GM06990 (cell line): ENCODE results near the gene MYL4.
"Not testable (repeated sequence)": the region's sequence is repeated elsewhere in the genome, so short reads cannot be mapped to it uniquely, and the experiment has no call there.

Experiments used
- DNase-seq: peaks from one replicate; pipeline ENCODE4 v3.0.0-alpha.2; 2011; ENCODE audit not compliant: insufficient read length; ENCODE audit errors: extremely low read depth
- H3K27me3 ChIP-seq: replicated peaks from 2 replicates; pipeline ENCODE4 v1.6.0; 2011; ENCODE audit warnings: low read length; ENCODE audit not compliant: control insufficient read depth, insufficient read depth
- H3K36me3 ChIP-seq: 2 replicates; pipeline ENCODE4 v1.5.1; 2011; ENCODE audit warnings: low read length; ENCODE audit not compliant: control insufficient read depth, insufficient read depth
- H3K4me3 ChIP-seq: replicated peaks from 2 replicates; pipeline ENCODE4 v1.5.1; 2011; ENCODE audit warnings: low read depth, mild to moderate bottlenecking, control low read depth, low read length
- TF ChIP-seq, protein P1 (sequence below): IDR thresholded peaks from 2 replicates; pipeline ENCODE4 v1.5.1; 2011; ENCODE audit warnings: low read length, control low read depth, mild to moderate bottlenecking, inconsistent platforms; ENCODE audit not compliant: insufficient read depth, poor library complexity, severe bottlenecking

Gene MYL4

DNA sequence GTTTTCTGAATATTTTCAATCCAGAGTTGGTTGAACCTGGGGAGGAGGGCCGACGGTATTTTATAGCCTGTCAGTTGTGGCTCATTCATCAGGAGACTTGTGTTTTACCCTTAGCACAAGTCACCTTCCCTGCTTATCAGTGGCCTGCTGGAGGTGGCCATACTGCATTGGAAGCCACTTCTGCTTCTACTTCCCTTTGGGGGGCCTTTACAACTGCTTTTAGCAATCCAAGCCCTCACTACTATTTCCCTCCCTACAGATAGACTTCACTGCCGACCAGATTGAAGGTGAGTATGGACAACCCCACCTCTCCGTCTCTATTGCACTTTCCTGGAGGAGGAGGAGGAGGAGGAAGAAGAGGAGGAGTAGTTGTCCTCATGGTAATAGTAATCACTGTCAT, 4.4 kb downstream of the MYL4 start:
- DNase-seq = no peak
- no peaks in the 10 kb centered on the region for H3K36me3 ChIP-seq
- no peaks in the 10 kb centered on the region for H3K27me3 ChIP-seq
- TF ChIP-seq, protein P1, sequence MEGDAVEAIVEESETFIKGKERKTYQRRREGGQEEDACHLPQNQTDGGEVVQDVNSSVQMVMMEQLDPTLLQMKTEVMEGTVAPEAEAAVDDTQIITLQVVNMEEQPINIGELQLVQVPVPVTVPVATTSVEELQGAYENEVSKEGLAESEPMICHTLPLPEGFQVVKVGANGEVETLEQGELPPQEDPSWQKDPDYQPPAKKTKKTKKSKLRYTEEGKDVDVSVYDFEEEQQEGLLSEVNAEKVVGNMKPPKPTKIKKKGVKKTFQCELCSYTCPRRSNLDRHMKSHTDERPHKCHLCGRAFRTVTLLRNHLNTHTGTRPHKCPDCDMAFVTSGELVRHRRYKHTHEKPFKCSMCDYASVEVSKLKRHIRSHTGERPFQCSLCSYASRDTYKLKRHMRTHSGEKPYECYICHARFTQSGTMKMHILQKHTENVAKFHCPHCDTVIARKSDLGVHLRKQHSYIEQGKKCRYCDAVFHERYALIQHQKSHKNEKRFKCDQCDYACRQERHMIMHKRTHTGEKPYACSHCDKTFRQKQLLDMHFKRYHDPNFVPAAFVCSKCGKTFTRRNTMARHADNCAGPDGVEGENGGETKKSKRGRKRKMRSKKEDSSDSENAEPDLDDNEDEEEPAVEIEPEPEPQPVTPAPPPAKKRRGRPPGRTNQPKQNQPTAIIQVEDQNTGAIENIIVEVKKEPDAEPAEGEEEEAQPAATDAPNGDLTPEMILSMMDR = no peak
- H3K4me3 ChIP-seq = no peak overlapping the region

DNA sequence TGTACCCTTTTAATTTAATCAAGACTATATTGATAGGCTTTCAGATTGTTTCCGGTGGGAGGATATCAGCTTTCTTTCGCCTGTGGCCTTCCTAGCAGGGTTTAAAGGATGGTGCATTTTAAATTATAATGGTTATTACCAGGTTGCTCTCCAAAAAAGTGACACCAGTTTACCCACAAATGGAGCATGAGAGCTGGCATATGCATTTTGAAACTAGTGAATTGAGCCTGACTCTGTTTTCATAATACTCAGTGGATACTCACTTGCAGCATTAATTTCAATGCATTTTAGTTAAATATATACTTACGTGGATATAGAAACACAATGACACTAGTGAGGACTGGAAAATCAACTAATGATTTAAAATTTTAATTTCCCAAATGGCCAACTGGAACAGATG, 5.8 kb downstream of the MYL4 start:
- no peak for DNase-seq

DNA sequence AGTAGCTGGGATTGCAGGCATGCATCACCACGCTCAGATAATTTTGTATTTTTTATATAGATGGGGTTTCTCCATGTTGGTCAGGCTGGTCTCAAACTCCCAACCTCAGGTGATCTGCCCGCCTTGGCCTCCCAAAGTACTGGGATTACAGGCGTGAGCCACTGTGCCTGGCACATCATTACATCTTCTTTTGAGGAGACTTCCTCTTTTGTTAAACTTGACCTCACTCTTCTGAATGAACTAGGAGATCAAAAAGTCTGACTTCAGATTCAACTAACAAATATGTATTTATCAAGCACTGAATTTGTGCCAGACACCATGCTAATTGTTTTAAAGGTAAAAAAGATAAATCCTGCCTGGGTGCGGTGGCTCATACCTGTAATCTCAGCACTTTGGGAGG, 7.7 kb downstream of the MYL4 start:
- not testable (repeated sequence) for DNase-seq, H3K27me3 ChIP-seq, H3K4me3 ChIP-seq, H3K36me3 ChIP-seq

More for the DNA sequence above, 5.8 kb downstream of the MYL4 start:
- Histone ChIP-seq H3K36me3 (no peaks in the 10 kb centered on the region), H3K27me3 (no peaks in the 10 kb centered on the region), H3K4me3 (no peak overlapping the region)
- TF ChIP-seq, protein P1 = no peak

DNA sequence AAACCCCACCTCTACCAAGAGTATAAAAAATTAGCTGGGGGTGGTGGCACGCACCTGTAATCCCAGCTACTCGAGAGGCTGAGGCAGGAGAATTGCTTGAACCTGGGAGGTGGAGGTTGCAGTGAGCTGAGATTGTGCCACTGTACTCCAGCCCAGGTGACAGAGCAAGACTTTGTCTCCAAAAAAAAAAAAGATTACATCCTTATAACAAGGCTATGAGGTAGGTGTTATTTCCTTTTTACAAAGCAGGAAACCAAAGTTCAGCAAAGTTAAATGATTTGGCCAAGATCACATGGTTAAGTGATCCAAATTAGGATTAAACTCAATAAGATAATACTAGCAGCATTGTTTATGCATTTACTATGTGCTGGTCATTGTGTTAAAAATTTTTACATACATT, 8.1 kb downstream of the MYL4 start:
- not testable (repeated sequence) for H3K27me3 ChIP-seq, H3K4me3 ChIP-seq, DNase-seq, H3K36me3 ChIP-seq

DNA sequence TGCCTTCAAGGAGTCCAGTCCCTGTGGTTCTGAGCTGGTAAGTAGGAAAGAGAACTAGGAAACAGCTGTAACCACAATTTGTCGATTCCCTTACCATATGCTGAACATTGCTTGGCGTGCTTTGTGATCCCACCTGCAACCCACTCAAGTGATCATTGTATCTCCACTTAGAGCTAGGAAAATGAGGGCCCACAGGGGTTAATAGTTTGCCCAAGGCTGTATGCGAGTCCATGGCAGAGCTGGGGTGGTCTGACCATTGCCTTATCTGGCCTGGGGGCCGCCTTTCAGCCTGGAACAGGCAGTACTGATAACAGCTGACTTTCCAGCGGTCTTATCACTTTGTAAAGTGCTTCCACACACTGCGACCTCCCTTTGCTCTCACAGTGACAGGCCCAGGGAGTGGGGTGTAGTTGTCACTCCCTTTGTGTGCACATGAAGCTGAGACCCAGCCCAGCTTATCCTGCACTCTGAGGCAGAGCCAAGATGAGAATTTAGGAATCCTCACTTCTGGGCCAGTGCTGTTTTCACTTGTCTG, 9.8 kb downstream of the MYL4 start:
- no peak overlapping the region for H3K4me3 ChIP-seq
- TF ChIP-seq, protein P1 = no peak
- no peak for DNase-seq
- H3K36me3 ChIP-seq = no peaks in the 10 kb centered on the region
- no peaks in the 10 kb centered on the region for H3K27me3 ChIP-seq

DNA sequence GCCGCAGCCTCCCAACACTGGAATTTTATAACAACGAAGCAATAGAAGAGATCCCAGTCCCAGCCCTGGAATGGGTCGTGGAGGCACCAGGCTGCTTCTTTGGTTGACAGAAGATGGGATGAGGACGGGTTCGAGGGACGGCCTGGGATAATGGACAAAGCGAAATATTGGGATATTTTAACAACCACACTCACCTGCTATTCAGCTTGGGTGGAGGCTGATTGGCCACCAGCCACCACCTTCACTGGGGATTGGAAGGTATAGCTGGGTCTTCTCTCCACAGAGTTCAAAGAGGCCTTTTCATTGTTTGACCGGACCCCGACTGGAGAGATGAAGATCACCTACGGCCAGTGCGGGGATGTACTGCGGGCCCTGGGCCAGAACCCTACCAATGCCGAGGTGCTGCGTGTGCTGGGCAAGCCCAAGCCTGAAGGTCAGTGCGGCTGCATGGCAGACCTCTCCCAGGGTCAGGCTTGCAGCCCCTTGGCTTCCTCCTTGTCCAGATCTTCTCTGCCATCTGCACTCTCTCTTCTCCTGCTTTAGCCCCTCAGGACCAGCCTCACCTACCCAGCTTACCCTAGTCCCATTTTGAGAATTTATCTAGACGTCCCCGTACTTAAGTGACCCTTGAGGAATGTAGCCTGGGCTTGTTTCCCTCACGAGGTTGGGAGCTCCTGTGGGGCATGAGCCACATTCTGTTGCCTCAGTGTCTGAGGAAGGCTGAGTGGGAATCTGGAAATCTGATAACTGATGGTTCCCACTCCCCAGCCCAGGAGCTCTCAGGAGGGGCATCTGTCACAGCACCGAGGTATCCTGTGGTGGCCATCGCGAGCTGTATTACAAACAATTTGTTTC, 10.7 kb downstream of the MYL4 start:
- no peak overlapping the region for H3K4me3 ChIP-seq
- no peak for DNase-seq
- no peaks in the 10 kb centered on the region for H3K36me3 ChIP-seq

More for the DNA sequence above, 10.7 kb downstream of the MYL4 start:
- H3K27me3 ChIP-seq = no peaks in the 10 kb centered on the region
- TF ChIP-seq, protein P1 = no peak
